H1 (cell line): ENCODE results near the gene AMBP.

ENCODE experiments used
- CEBPB ChIP-seq: IDR thresholded peaks from 2 replicates; pipeline ENCODE4 v1.6.1; 2012; ENCODE audit warnings: low read depth, low read length
- CHD1 ChIP-seq: IDR thresholded peaks from 2 replicates; pipeline ENCODE4 v1.6.1; 2012; ENCODE audit warnings: low read depth, low read length, improper control_type of control experiment
- CTCF ChIP-seq, 3 experiments: IDR thresholded peaks; 1 replicate in 2 of 3; 2 replicates in 1 of 3; pipeline versions ENCODE4 v1.5.1 to v1.6.1; 2011; ENCODE audit warnings: low read length in 3 of 3, mild to moderate bottlenecking in 3 of 3, inconsistent platforms in 2 of 3, low read depth in 1 of 3, moderate library complexity in 1 of 3; ENCODE audit not compliant: insufficient read depth in 1 of 3; ENCODE audit errors: control extremely low read depth in 1 of 3
- JUND ChIP-seq: IDR thresholded peaks from 2 replicates; pipeline ENCODE4 v1.6.1; 2011; ENCODE audit warnings: mild to moderate bottlenecking, improper control_type of control experiment, low read length
- SP2 ChIP-seq: IDR thresholded peaks from 2 replicates; pipeline ENCODE4 v1.6.1; 2012; ENCODE audit warnings: mild to moderate bottlenecking, low read length, inconsistent platforms

GRCh38 chr9:114023961-114024360, 54.1 kb downstream of the AMBP start:
- TF ChIP-seq JUND = no peak
- no peak for TF ChIP-seq CTCF (IDR thresholded peaks at IDR 0.05; ENCODE audit: control extremely low read depth in 1 of 3, insufficient read depth in 1 of 3, low read depth in 1 of 3, low read length in 3 of 3)
- TF ChIP-seq SP2 = no peak
- no peak for TF ChIP-seq CHD1
- TF ChIP-seq CEBPB = no peak
